K562 (cell line): Measurements from ENCODE around the gene CUL5. TPM values are rescaled to one million over a fixed set of nuclear protein-coding genes. Genes with fewer than 3 reads are reported as not detected.
A peak's percentile ranks its signal among the peaks of the same experiment; 100 is the strongest.

Source experiments
- ARNT ChIP-seq, 2 experiments: fragments of 450-650 bp; IDR thresholded peaks; 2 replicates each; pipeline ENCODE4 v1.6.1; 2016; ENCODE audit warnings: mild to moderate bottlenecking in 1 of 2
- CREB3L1 ChIP-seq: fragments of 450-650 bp; IDR thresholded peaks from 2 replicates; pipeline ENCODE4 v1.6.1; 2014; ENCODE audit warnings: low read depth, mild to moderate bottlenecking, moderate library complexity, borderline replicate concordance
- DACH1 ChIP-seq: fragments of 450-650 bp; IDR thresholded peaks from 2 replicates; pipeline ENCODE4 v1.6.1; 2018; ENCODE audit not compliant: partially characterized antibody
- EP400 ChIP-seq: fragments of 450-650 bp; IDR thresholded peaks from 2 replicates; pipeline ENCODE4 v1.6.1; 2017; ENCODE audit warnings: antibody characterized with exemption, mild to moderate bottlenecking, moderate library complexity
- JUN ChIP-seq, 2 experiments: sonication (generic) in 1 of 2; formaldehyde crosslinking in 1 of 2; IDR thresholded peaks; 2 replicates each; pipeline versions ENCODE4 v1.6.1 to v1.8.0; 2012 to 2022; ENCODE audit warnings: borderline replicate concordance in 2 of 2, mild to moderate bottlenecking in 2 of 2, improper control_type of control experiment in 1 of 2, low read depth in 1 of 2, low read length in 1 of 2, missing genetic modification reagents in 1 of 2
- KDM5B ChIP-seq: fragments of 200-600 bp; sonication (generic); IDR thresholded peaks from 2 replicates; pipeline ENCODE4 v1.6.1; 2012; ENCODE audit warnings: low read depth, mild to moderate bottlenecking, moderate library complexity, low read length, control low read depth, inconsistent platforms; ENCODE audit not compliant: insufficient replicate concordance
- MTA2 ChIP-seq: fragments of 450-650 bp; IDR thresholded peaks from 2 replicates; pipeline ENCODE4 v1.6.1; 2016; ENCODE audit warnings: low read depth
- MTA3 ChIP-seq: fragments of 450-650 bp; formaldehyde crosslinking; IDR thresholded peaks from 2 replicates; pipeline ENCODE4 v1.6.1; 2017; ENCODE audit warnings: mild to moderate bottlenecking, borderline replicate concordance
- NFE2 ChIP-seq: IDR thresholded peaks from 2 replicates; pipeline ENCODE4 v1.6.1; 2014; ENCODE audit warnings: antibody characterized with exemption, low read depth
- VEZF1 ChIP-seq: fragments of 200-800 bp; sonication (Bioruptor generic); IDR thresholded peaks from 2 replicates; pipeline ENCODE4 v1.6.1; 2017; ENCODE audit warnings: missing genetic modification characterization, missing compliant biosample characterization
- YY1 ChIP-seq, 3 experiments: IDR thresholded peaks; 2 replicates each; pipeline ENCODE4 v1.6.1; 2011; ENCODE audit warnings: low read length in 2 of 3, mild to moderate bottlenecking in 2 of 3, moderate library complexity in 2 of 3, borderline replicate concordance in 1 of 3, control low read depth in 1 of 3, low read depth in 1 of 3; ENCODE audit not compliant: insufficient read depth in 3 of 3, insufficient replicate concordance in 2 of 3, control insufficient read depth in 1 of 3, insufficient read length in 1 of 3; ENCODE audit errors: extremely low read depth in 1 of 3
- ZBTB33 ChIP-seq: sonication (generic); formaldehyde crosslinking; IDR thresholded peaks from 2 replicates; pipeline ENCODE4 v1.8.1; 2023; ENCODE audit warnings: mild to moderate bottlenecking, missing genetic modification reagents
- polyA plus RNA-seq, 8 experiments: library from polyadenylated mRNA; depleted of rRNA in 4 of 8; stranded (reverse) in 5 of 8; unstranded in 3 of 8; fragments of >200 nt; fragmentation: Nextera tagmentation in 2 of 8; fragmentation: Illumina TruSeq in 1 of 8; extraction: Ambion mirVana in 2 of 8; extraction: Trizol in 1 of 8; gene quantifications; 2 replicates each; pipeline versions ENCODE4 v1.2.1 to v1.2.3, GENCODE V29; 2011 to 2014; ENCODE audit warnings: inconsistent platforms in 1 of 8, missing spikeins in 1 of 8
- total RNA-seq, 7 experiments: library from RNA; depleted of rRNA in 6 of 7; stranded (reverse); fragments of >200 nt in 6 of 7; fragmentation: Illumina TruSeq in 2 of 7; extraction: Trizol in 2 of 7; gene quantifications; 2 replicates each; pipeline versions ENCODE4 v1.2.1 to v1.2.3, GENCODE V29; 2011 to 2021; ENCODE audit warnings: low replicate concordance in 1 of 7
- TF ChIP-seq, protein P1 (sequence below): fragments of 250-450 bp; sonication (Bioruptor Pico); IDR thresholded peaks from 2 replicates; pipeline ENCODE4 v1.4.0; 2020

CUL5 gene
- total and polyA plus RNA-seq, 9 of the 15 experiments (the other 6 are each of a cell fraction or from before 2014, with no cell fraction given), result 14.3 to 45.9 (median 23.0) TPM

GRCh38 chr11:108121274-108122155, 112.8 kb downstream of the CUL5 start, which contains the start of gene ACAT1 (continued):
- TF ChIP-seq VEZF1 (CRISPR knock-in tag) (peak; percentile 50; the same call in 1 of the 2 replicates), EP400 (peak; percentile 86), MTA3 (peak; percentile 55; the same call in 1 of the 2 replicates), JUN (IDR thresholded peaks at IDR 0.05; ENCODE audit: borderline replicate concordance, low read depth, low read length) (0 out of 2 replicates have a peak, but pooled peaks have one; percentile 3), JUN (CRISPR knock-in tag; IDR thresholded peaks at IDR 0.05; ENCODE audit: borderline replicate concordance) (no peak), MTA2 (no peak), KDM5B (peak; percentile 85), DACH1 (peak; percentile 26), CREB3L1 (peak; percentile 51; the same call in 1 of the 2 replicates), YY1 (IDR thresholded peaks at IDR 0.05; ENCODE audit: borderline replicate concordance in 1 of 3, control insufficient read depth in 1 of 3, extremely low read depth in 1 of 3, insufficient read depth in 3 of 3, insufficient read length in 1 of 3, insufficient replicate concordance in 2 of 3, low read depth in 1 of 3, low read length in 2 of 3) (peak in 2 of 3 experiments; percentile 54 to 77), NFE2 (no peak), ZBTB33 (peak; percentile 63), ARNT (IDR thresholded peaks at IDR 0.05) (no peak)
- TF ChIP-seq, protein P1, sequence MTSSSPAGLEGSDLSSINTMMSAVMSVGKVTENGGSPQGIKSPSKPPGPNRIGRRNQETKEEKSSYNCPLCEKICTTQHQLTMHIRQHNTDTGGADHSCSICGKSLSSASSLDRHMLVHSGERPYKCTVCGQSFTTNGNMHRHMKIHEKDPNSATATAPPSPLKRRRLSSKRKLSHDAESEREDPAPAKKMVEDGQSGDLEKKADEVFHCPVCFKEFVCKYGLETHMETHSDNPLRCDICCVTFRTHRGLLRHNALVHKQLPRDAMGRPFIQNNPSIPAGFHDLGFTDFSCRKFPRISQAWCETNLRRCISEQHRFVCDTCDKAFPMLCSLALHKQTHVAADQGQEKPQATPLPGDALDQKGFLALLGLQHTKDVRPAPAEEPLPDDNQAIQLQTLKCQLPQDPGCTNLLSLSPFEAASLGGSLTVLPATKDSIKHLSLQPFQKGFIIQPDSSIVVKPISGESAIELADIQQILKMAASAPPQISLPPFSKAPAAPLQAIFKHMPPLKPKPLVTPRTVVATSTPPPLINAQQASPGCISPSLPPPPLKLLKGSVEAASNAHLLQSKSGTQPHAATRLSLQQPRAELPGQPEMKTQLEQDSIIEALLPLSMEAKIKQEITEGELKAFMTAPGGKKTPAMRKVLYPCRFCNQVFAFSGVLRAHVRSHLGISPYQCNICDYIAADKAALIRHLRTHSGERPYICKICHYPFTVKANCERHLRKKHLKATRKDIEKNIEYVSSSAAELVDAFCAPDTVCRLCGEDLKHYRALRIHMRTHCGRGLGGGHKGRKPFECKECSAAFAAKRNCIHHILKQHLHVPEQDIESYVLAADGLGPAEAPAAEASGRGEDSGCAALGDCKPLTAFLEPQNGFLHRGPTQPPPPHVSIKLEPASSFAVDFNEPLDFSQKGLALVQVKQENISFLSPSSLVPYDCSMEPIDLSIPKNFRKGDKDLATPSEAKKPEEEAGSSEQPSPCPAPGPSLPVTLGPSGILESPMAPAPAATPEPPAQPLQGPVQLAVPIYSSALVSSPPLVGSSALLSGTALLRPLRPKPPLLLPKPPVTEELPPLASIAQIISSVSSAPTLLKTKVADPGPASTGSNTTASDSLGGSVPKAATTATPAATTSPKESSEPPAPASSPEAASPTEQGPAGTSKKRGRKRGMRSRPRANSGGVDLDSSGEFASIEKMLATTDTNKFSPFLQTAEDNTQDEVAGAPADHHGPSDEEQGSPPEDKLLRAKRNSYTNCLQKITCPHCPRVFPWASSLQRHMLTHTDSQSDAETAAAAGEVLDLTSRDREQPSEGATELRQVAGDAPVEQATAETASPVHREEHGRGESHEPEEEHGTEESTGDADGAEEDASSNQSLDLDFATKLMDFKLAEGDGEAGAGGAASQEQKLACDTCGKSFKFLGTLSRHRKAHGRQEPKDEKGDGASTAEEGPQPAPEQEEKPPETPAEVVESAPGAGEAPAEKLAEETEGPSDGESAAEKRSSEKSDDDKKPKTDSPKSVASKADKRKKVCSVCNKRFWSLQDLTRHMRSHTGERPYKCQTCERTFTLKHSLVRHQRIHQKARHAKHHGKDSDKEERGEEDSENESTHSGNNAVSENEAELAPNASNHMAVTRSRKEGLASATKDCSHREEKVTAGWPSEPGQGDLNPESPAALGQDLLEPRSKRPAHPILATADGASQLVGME, result peak; percentile 34; the same call in 1 of the 2 replicates
